Measurements from ENCODE around the gene LAMA5. TPM values are rescaled to one million over a fixed set of nuclear protein-coding genes. Genes with fewer than 3 reads are reported as not detected.

The LAMA5 gene
- total and polyA plus RNA-seq, 2 donors (not counting 1 experiment from before 2014, with no cell fraction given), result 52.9 to 83.5 TPM

- Histone ChIP-seq H4K20me1 (ENCODE audit: control insufficient read depth, insufficient read depth, low read length, poor library complexity, severe bottlenecking) (no peaks in the 10 kb centered on the region), H3K27ac (ENCODE audit: low read length in 2 of 2) (no peak overlapping the region), H3K27me3 (replicated peaks in 1 of 4; ENCODE audit: control extremely low read depth in 1 of 4, control insufficient read depth in 3 of 4, insufficient read depth in 4 of 4, low read length in 3 of 4) (no peaks in the 10 kb centered on the region), H3K9ac (ENCODE audit: low read length) (no peak overlapping the region), H3K36me3 (replicated peaks in 1 of 2; ENCODE audit: control extremely low read depth in 1 of 2, control insufficient read depth in 1 of 2, extremely low read depth in 1 of 2, insufficient read depth in 2 of 2, low read length in 1 of 2) (no peaks in the 10 kb centered on the region), H3K4me3 (ENCODE audit: control extremely low read depth in 1 of 5, extremely low read depth in 1 of 5, insufficient read depth in 1 of 5, low read depth in 2 of 5, low read length in 4 of 5) (no peak overlapping the region), H3K4me1 (ENCODE audit: control insufficient read depth in 2 of 2, insufficient read depth in 2 of 2, low read length in 2 of 2) (peaks cover 0 to under 1% of the 10 kb centered on the region in 2 donors), H3K4me2 (replicated peaks; ENCODE audit: low read depth, low read length, poor library complexity, severe bottlenecking) (no peak overlapping the region), H3K79me2 (ENCODE audit: control insufficient read depth, insufficient read depth, low read length) (no peaks in the 10 kb centered on the region), H2AFZ (ENCODE audit: insufficient read depth, low read depth, low read length, poor library complexity, severe bottlenecking) (no peak overlapping the region), H3K9me3 (ENCODE audit: control extremely low read depth in 1 of 3, control insufficient read depth in 2 of 3, insufficient read depth in 1 of 3, low read length in 2 of 3) (peaks cover 0 to under 1% (median 0%) of the 10 kb centered on the region in 3 donors)
- POLR2A ChIA-PET, result interaction anchor here (0.5 kb wide), 1 partner anchor 17 kb away, joined by 3 read pairs; no protein-coding TSS in a partner anchor
- WGBS (ENCODE audit: insufficient coverage), result 88% methylated on average over 24 of the region's 25 CpGs
- TF ChIP-seq CTCF (IDR thresholded peaks at IDR 0.05) (no peak), EZH2 (IDR thresholded peaks at IDR 0.05; ENCODE audit: borderline replicate concordance, insufficient read depth, low read depth, low read length, poor library complexity, severe bottlenecking) (no peak)
- H3K9me3 Mint-ChIP-seq (ENCODE audit: insufficient read depth), result peaks cover 3% of the 10 kb centered on the region
- ATAC-seq (ENCODE audit: low read depth) (no peak), DNase-seq (no peak)
- H3K27me3 Mint-ChIP-seq, result no peaks in the 10 kb centered on the region
- H3K4me3 Mint-ChIP-seq, result no peak overlapping the region
- peaks cover 1% of the 10 kb centered on the region for H3K4me1 Mint-ChIP-seq
- no peak overlapping the region for H3K27ac Mint-ChIP-seq
- CTCF ChIA-PET, result interaction anchor here (0.9 kb wide), 1 partner anchor 37 kb away, joined by 3 read pairs; no protein-coding TSS in a partner anchor
- intact Hi-C loops (cut with micrococcal nuclease), result no loop called here
These were observed 21.3 kb downstream of the LAMA5 start for GRCh38 chr20:62345681-62346370.

GRCh38 chr20:62344782-62345181, 22.3 kb downstream of the LAMA5 start:
- no peak overlapping the region for H3K4me3 Mint-ChIP-seq
- CTCF ChIA-PET, result no interaction called here
- H3K27me3 Mint-ChIP-seq, result no peaks in the 10 kb centered on the region
- TF ChIP-seq CTCF (IDR thresholded peaks at IDR 0.05) (no peak), EZH2 (IDR thresholded peaks at IDR 0.05; ENCODE audit: borderline replicate concordance, insufficient read depth, low read depth, low read length, poor library complexity, severe bottlenecking) (no peak)
- DNase-seq, result no peak
- Histone ChIP-seq H3K4me1 (ENCODE audit: control insufficient read depth in 2 of 2, insufficient read depth in 2 of 2, low read length in 2 of 2) (peaks cover 9 to 11% of the 10 kb centered on the region in 2 donors), H3K4me2 (replicated peaks; ENCODE audit: low read depth, low read length, poor library complexity, severe bottlenecking) (no peak overlapping the region), H2AFZ (ENCODE audit: insufficient read depth, low read depth, low read length, poor library complexity, severe bottlenecking) (no peak overlapping the region), H3K9ac (ENCODE audit: low read length) (no peak overlapping the region), H3K27me3 (replicated peaks in 1 of 4; ENCODE audit: control extremely low read depth in 1 of 4, control insufficient read depth in 3 of 4, insufficient read depth in 4 of 4, low read length in 3 of 4) (no peaks in the 10 kb centered on the region), H4K20me1 (ENCODE audit: control insufficient read depth, insufficient read depth, low read length, poor library complexity, severe bottlenecking) (no peaks in the 10 kb centered on the region), H3K36me3 (replicated peaks in 1 of 2; ENCODE audit: control extremely low read depth in 1 of 2, control insufficient read depth in 1 of 2, extremely low read depth in 1 of 2, insufficient read depth in 2 of 2, low read length in 1 of 2) (no peaks in the 10 kb centered on the region), H3K9me3 (ENCODE audit: control extremely low read depth in 1 of 3, control insufficient read depth in 2 of 3, insufficient read depth in 1 of 3, low read length in 2 of 3) (no peaks in the 10 kb centered on the region), H3K4me3 (ENCODE audit: control extremely low read depth in 1 of 5, extremely low read depth in 1 of 5, insufficient read depth in 1 of 5, low read depth in 2 of 5, low read length in 4 of 5) (no peak overlapping the region), H3K79me2 (ENCODE audit: control insufficient read depth, insufficient read depth, low read length) (no peaks in the 10 kb centered on the region), H3K27ac (ENCODE audit: low read length in 2 of 2) (no peak overlapping the region)
- no peak overlapping the region for H3K27ac Mint-ChIP-seq
- 82% methylated on average over 7 of the region's 10 CpGs for WGBS (ENCODE audit: insufficient coverage)
- H3K9me3 Mint-ChIP-seq (ENCODE audit: insufficient read depth), result peaks cover 3% of the 10 kb centered on the region
- ATAC-seq (ENCODE audit: low read depth), result no peak
- POLR2A ChIA-PET, result no interaction called here
- peaks cover 7% of the 10 kb centered on the region for H3K4me1 Mint-ChIP-seq
- intact Hi-C loops (cut with micrococcal nuclease), result no loop called here

Measured in B cell (primary cell).